NB4 (cell line): ENCODE data around the gene ARMH2.

Experiments used
- DNase-seq: peaks from one replicate; pipeline ENCODE4 v3.0.0; 2010; ENCODE audit warnings: low read depth
- H3K4me3 ChIP-seq: one replicate; pipeline ENCODE4 v1.5.1; 2011; ENCODE audit warnings: mild to moderate bottlenecking, low read depth, low read length, moderate library complexity
- MYC ChIP-seq: IDR thresholded peaks from 2 replicates; pipeline ENCODE4 v1.6.1; 2011; ENCODE audit warnings: low read depth, low read length
- POLR2A ChIP-seq: IDR thresholded peaks from 2 replicates; pipeline ENCODE4 v1.6.1; 2011; ENCODE audit warnings: mild to moderate bottlenecking; ENCODE audit not compliant: insufficient read length; ENCODE audit errors: extremely low read depth
- TF ChIP-seq, protein P1 (sequence below): IDR thresholded peaks from one replicate; pipeline ENCODE4 v1.5.1; 2012; ENCODE audit warnings: low read depth, low read length
- TF ChIP-seq, protein P2 (sequence below): IDR thresholded peaks from 2 replicates; pipeline ENCODE4 v1.6.1; 2011; ENCODE audit warnings: low read depth, low read length

The ARMH2 gene

DNA sequence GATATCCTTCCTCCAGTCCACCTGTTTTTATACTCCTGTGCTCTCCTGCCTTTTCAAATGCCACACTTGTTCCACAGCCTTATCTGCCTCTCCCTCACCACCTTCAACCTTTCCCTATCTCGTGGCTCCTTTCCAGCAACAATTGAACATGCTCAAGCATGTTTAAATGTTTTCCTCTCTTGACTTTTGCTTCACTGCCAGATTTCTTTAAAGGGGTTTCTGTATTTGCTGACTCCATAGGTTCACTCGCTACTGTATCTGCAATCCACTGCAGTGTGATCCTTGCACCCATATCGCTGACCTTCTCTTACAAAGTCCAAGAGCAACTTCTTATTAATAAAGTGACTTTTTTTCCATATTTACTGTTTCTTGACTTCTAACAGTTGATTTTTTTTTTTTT, 35.1 kb downstream of the ARMH2 start:
- no peak overlapping the region for H3K4me3 ChIP-seq
- DNase-seq: no peak
- no peak for TF ChIP-seq MYC

DNA sequence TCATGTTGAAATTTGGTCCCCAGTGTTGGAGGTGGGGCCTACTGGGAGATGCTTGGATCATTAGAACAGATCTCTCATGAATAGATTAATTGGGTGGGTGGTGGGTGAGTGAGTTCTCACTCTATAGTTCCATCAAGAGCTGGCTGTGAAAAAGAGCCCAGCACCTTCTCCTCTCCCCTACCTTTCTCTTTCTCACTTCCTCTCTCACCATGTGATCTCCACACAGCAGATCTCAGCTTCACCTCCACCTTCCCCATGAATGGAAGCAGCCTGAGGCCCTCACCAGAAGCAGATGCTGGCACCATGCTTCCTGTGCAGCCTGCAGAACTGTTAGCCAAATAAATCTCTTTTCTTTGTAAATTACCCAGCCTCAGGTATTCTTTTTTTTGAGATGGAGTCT, 36.9 kb downstream of the ARMH2 start:
- DNase-seq: no peak
- no peak overlapping the region for H3K4me3 ChIP-seq
- TF ChIP-seq, protein P1, sequence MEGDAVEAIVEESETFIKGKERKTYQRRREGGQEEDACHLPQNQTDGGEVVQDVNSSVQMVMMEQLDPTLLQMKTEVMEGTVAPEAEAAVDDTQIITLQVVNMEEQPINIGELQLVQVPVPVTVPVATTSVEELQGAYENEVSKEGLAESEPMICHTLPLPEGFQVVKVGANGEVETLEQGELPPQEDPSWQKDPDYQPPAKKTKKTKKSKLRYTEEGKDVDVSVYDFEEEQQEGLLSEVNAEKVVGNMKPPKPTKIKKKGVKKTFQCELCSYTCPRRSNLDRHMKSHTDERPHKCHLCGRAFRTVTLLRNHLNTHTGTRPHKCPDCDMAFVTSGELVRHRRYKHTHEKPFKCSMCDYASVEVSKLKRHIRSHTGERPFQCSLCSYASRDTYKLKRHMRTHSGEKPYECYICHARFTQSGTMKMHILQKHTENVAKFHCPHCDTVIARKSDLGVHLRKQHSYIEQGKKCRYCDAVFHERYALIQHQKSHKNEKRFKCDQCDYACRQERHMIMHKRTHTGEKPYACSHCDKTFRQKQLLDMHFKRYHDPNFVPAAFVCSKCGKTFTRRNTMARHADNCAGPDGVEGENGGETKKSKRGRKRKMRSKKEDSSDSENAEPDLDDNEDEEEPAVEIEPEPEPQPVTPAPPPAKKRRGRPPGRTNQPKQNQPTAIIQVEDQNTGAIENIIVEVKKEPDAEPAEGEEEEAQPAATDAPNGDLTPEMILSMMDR: no peak
- TF ChIP-seq MYC (no peak), POLR2A (no peak)
- TF ChIP-seq, protein P2, sequence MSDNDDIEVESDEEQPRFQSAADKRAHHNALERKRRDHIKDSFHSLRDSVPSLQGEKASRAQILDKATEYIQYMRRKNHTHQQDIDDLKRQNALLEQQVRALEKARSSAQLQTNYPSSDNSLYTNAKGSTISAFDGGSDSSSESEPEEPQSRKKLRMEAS: no peak

DNA sequence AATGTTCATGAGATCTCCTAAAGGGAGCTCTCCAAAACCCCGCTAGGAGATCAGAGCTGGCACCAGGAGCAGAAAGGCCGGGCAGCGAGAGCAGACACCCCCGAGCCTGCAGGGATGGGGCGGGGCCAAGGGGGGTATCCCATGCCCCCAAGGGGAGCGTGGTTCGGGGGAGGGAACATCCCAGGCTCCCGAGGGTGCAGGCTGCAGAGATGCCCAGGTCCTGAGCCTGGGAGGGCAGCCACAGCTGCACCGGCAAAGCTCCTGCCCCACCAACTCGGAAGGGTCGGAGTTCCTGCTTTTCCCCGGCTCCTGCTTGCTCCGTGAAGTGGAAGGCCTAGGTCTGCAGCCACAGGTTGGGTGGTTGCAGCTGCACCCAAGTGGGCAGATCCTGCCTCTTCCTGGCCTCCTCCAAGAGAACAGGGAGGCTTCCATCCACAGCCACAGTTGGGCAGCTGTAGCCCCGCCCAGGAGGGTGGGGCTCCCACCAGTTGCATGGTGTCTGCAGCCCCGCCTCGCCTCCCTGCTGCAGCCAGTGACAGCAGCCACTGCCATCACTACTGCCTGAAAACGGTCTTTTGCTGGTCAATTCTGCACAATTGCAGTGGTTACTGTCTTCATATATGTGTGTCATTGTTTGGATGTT, 37.4 kb downstream of the ARMH2 start:
- no peak overlapping the region for H3K4me3 ChIP-seq
- DNase-seq: peak; percentile 34
- no peak for TF ChIP-seq MYC
- TF ChIP-seq POLR2A: no peak
- TF ChIP-seq, protein P2: no peak
- TF ChIP-seq, protein P1: no peak

DNA sequence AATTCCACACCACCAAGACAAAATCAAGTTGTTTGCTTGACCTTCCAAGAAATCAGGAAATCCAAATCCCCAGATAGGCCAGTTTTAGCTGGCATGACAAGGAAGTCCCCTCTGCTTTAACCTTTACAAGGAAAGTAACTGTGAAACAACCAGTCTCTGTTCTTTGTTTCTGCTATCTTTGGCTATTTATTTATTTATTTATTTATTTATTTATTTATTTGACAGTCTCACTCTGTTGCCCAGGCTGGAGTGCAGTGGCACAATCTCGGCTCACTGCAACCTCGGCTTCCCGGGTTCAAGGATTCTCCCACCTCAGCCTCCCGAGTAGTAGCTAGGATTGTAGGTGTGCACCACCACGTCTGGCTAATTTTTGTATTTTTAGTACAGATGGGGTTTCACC, 38.5 kb downstream of the ARMH2 start:
- H3K4me3 ChIP-seq: no peak overlapping the region
- TF ChIP-seq POLR2A (no peak), MYC (no peak)
- TF ChIP-seq, protein P2: no peak
- TF ChIP-seq, protein P1: no peak
- DNase-seq: no peak

DNA sequence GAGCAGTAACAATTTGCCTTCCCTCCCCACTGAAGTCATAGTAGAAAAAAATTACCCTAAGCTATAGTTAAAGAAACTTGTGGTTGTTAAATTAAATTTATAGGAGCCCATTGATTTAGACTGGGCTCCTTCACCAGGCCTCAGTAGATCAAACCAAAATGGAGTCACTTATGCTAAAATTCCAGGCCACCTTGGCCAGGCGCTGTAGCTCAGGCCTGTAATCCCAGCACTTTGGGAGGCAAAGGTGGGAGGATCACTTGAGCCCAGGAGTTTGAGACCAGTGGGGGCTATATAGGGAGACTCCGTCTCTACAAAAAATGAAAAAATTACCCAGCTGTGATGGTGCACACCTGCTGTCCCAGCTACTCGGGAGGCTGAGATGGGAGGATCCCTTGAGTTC, 39.0 kb downstream of the ARMH2 start:
- DNase-seq: no peak
- TF ChIP-seq POLR2A: no peak
- TF ChIP-seq, protein P2: no peak
- TF ChIP-seq, protein P1: no peak
- TF ChIP-seq MYC: no peak
- H3K4me3 ChIP-seq: no peak overlapping the region

DNA sequence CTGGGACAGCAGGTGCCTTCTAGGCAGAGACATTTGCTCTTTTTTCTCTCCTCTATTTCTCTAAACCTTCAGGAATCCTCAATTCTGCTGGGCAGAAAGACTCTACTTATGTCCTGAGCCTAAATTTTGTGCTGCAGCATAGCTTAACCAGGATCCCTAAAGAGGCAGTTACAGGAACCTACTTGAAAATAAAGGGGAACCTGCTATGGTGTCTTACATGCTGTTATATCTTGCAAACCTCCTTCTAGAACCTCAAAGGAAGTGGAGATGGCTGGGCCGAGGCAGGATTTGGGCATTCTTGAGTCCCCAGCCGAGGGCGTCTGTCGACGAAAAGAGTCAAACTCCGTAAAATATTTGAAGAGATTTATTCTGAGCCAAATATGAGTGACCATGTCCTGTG, 41.1 kb downstream of the ARMH2 start:
- peak; percentile 13 for DNase-seq
- no peak overlapping the region for H3K4me3 ChIP-seq
- TF ChIP-seq MYC: no peak
- TF ChIP-seq, protein P2: no peak
- TF ChIP-seq, protein P1: no peak
- TF ChIP-seq POLR2A: no peak
